Regular cardiac myocyte (primary cell): ENCODE results near the gene SSX4. TPM values are rescaled to one million over a fixed set of nuclear protein-coding genes. Genes with fewer than 3 reads are reported as not detected.

Experiments used
- total RNA-seq: library from RNA; depleted of rRNA; stranded (reverse); fragments of >200 nt; gene quantifications from 2 replicates; pipeline ENCODE4 v1.2.3, GENCODE V29; 2014

SSX4 gene, protein sequence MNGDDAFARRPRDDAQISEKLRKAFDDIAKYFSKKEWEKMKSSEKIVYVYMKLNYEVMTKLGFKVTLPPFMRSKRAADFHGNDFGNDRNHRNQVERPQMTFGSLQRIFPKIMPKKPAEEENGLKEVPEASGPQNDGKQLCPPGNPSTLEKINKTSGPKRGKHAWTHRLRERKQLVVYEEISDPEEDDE
- total RNA-seq = not detected in 2 replicates

GRCh38 chrX:48383239-48383638, at the start of gene SSX4:
Gene SSX4 (plus strand): TSS chrX:48383539. CDS start chrX:48384054, 515 bp downstream.

DNA sequence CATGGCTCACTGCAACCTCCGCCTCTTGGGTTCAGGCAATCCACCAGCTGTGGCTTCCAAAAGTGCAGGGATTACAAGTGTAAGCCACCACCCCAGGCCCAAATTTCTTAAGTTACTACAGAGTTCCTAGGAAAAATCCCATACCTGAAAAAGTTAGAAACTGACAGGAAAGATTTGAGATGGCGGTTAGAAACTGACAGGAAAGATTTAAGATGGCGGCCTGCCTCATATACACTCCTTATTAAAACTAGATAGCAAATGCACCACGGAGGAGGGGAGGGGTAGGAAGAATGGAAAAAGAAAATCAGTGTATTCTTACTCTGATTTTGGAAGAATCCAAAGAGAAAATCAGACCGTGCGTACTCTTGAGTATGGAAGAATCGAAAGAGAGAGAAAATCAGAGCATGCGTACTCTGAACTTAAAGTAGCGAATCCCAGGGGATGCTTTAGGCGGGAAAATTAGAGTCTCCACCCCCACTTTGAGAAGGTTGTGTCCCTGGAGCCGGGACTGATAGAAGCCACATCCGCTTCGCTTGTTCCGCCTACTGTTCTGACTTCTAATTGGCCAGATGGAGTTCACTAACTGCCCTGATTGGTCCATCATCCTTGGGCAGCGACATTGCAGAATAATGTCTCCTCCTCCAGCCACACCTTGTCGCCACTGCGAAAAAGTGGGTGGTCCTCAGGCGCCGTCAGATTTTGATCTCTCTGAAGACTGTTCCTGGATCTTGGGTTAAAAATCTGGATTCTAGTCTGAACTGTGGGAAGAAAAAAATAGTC, 26.8 kb upstream of the SSX4 start, which contains the start of gene SSX3:
Gene SSX3, minus strand, starts transcription at position 389 of the 780 bp plus-strand sequence. CDS start 1,454 bp downstream, outside the sequence.

GRCh38 chrX:48411860-48412259, 28.5 kb downstream of the SSX4 start, which contains the start of gene SSX4B:
Gene SSX4B (minus strand): TSS chrX:48411960. CDS start chrX:48411372, 588 bp downstream.

Other genes with a start within 250 kb of the SSX4 start
- gene SSX5, start 186.7 kb upstream of the SSX4 start, total RNA-seq = not detected in 2 replicates
- gene SSX1, start 128.1 kb upstream of the SSX4 start, total RNA-seq = not detected in 2 replicates
- gene SSX3, start 26.8 kb upstream of the SSX4 start, total RNA-seq = not detected in 2 replicates
- gene SSX4B, start 28.4 kb downstream of the SSX4 start, total RNA-seq = not detected in 2 replicates
- 53.8 and 59.6 TPM in 2 replicates for gene SLC38A5, start 86.7 kb downstream of the SSX4 start, total RNA-seq
- gene FTSJ1, start 92.7 kb downstream of the SSX4 start, total RNA-seq = 48.5 and 67.1 TPM in 2 replicates
- gene PORCN, start 125.5 kb downstream of the SSX4 start, total RNA-seq = 6.3 and 7.6 TPM in 2 replicates
- 23.4 and 76.1 TPM in 2 replicates for gene EBP, start 138.3 kb downstream of the SSX4 start, total RNA-seq
- 3.7 and 6.1 TPM in 2 replicates for gene TBC1D25, start 156.2 kb downstream of the SSX4 start, total RNA-seq
- 45.4 and 78.6 TPM in 2 replicates for gene RBM3, start 190.9 kb downstream of the SSX4 start, total RNA-seq
- gene WDR13, start 214.0 kb downstream of the SSX4 start, total RNA-seq = 73.3 and 77.3 TPM in 2 replicates